H1 (cell line): ENCODE data around the gene SCG5. TPM values are rescaled to one million over a fixed set of nuclear protein-coding genes. Genes with fewer than 3 reads are reported as not detected.

Experiments
- CTCF ChIA-PET: fragments of 300-600 bp; sonication (Branson Sonifier 250); formaldehyde crosslinking; loops from one replicate; lab custom pipeline; 2021; ENCODE audit not compliant: partially characterized antibody; lab: Charles Lee
- POLR2A ChIA-PET: fragments of 300-600 bp; sonication (Branson Sonifier 250); formaldehyde crosslinking; loops from one replicate; lab custom pipeline; 2021; ENCODE audit warnings: inconsistent platforms; ENCODE audit not compliant: partially characterized antibody; lab: Charles Lee
- DNase-seq, 2 experiments: peaks; one replicate each; pipeline versions ENCODE4 v3.0.0 to v3.0.0-alpha.2; 2010 to 2022; ENCODE audit warnings: low spot score in 2 of 2, low read depth in 1 of 2, mixed read lengths in 1 of 2
- FAIRE-seq: peaks from 2 replicates; lab custom pipeline; 2011; peaks lifted over from hg19 to GRCh38; lab: Jason Lieb, UNC
- H2AFZ ChIP-seq: 2 replicates; pipeline ENCODE4 v1.8.1; 2012; ENCODE audit warnings: low read length, inconsistent platforms
- H2AK5ac ChIP-seq: 2 replicates; pipeline ENCODE4 v1.6.1; 2013; ENCODE audit warnings: low read depth, low read length
- H2BK120ac ChIP-seq: replicated peaks from 2 replicates; pipeline ENCODE3; 2013; ENCODE audit warnings: low read depth, low read length, inconsistent platforms
- H2BK12ac ChIP-seq: 2 replicates; pipeline ENCODE4 v1.6.1; 2013; ENCODE audit warnings: low read depth, low read length
- H2BK15ac ChIP-seq: 2 replicates; pipeline ENCODE4 v1.6.1; 2013; ENCODE audit warnings: low read length
- H2BK20ac ChIP-seq: 2 replicates; pipeline ENCODE4 v1.6.1; 2013; ENCODE audit warnings: low read length
- H2BK5ac ChIP-seq: 2 replicates; pipeline ENCODE4 v1.6.1; 2013; ENCODE audit warnings: low read depth, low read length
- H3K14ac ChIP-seq: 2 replicates; pipeline ENCODE4 v1.6.1; 2013; ENCODE audit warnings: inconsistent platforms; ENCODE audit not compliant: insufficient read length
- H3K18ac ChIP-seq: 2 replicates; pipeline ENCODE4 v1.6.1; 2013; ENCODE audit warnings: low read length; ENCODE audit errors: extremely low read depth
- H3K23ac ChIP-seq: 2 replicates; pipeline ENCODE4 v1.6.1; 2013; ENCODE audit warnings: inconsistent platforms; ENCODE audit not compliant: insufficient read length
- H3K23me2 ChIP-seq: 2 replicates; pipeline ENCODE4 v1.6.1; 2013; ENCODE audit warnings: low read depth, low read length
- H3K27ac ChIP-seq: 2 replicates; pipeline ENCODE4 v1.6.1; 2011; ENCODE audit warnings: low read depth, low read length, inconsistent platforms
- H3K27me3 ChIP-seq, 4 experiments: replicated peaks in 1 of 4; 1 replicate in 1 of 4; 2 replicates in 3 of 4; pipeline versions ENCODE4 v1.6.1 to v1.8.1; 2011 to 2013; ENCODE audit warnings: low read length in 3 of 4, mild to moderate bottlenecking in 3 of 4, inconsistent platforms in 2 of 4, mixed read lengths in 2 of 4, moderate library complexity in 1 of 4; ENCODE audit not compliant: control insufficient read depth in 3 of 4, insufficient read depth in 3 of 4; ENCODE audit errors: extremely low read depth in 1 of 4
- H3K36me3 ChIP-seq, 4 experiments: 2 replicates each; pipeline versions ENCODE4 v1.6.1 to v1.8.1; 2011 to 2013; ENCODE audit warnings: mild to moderate bottlenecking in 4 of 4, low read length in 3 of 4, moderate library complexity in 2 of 4, control low read depth in 1 of 4, inconsistent platforms in 1 of 4; ENCODE audit not compliant: insufficient read depth in 4 of 4, control insufficient read depth in 2 of 4
- H3K4ac ChIP-seq: replicated peaks from 2 replicates; pipeline ENCODE3; 2013; ENCODE audit warnings: low read length, low read depth, mixed read lengths, inconsistent platforms; ENCODE audit not compliant: insufficient read length
- H3K4me1 ChIP-seq, 4 experiments: replicated peaks in 1 of 4; 1 replicate in 1 of 4; 2 replicates in 3 of 4; pipeline versions ENCODE4 v1.6.1 to v1.8.1; 2011 to 2013; ENCODE audit warnings: low read length in 3 of 4, inconsistent platforms in 2 of 4, mixed read lengths in 1 of 4; ENCODE audit not compliant: insufficient read depth in 4 of 4, control insufficient read depth in 3 of 4
- H3K4me2 ChIP-seq, 2 experiments: 2 replicates each; pipeline versions ENCODE4 v1.6.1 to v1.8.1; 2011 to 2013; ENCODE audit warnings: low read depth in 2 of 2, low read length in 2 of 2, control low read depth in 1 of 2, inconsistent platforms in 1 of 2, mild to moderate bottlenecking in 1 of 2; ENCODE audit not compliant: insufficient read depth in 1 of 2
- H3K4me3 ChIP-seq, 4 experiments: fragments of 200-600, 300-600 bp in 1 of 4; sonication (generic), shearing (Covaris generic), sonication (Bioruptor Twin) in 1 of 4; 2 replicates each; pipeline versions ENCODE4 v1.5.1 to v1.8.1; 2011 to 2016; ENCODE audit warnings: low read length in 4 of 4, low read depth in 3 of 4, control low read depth in 2 of 4, inconsistent platforms in 2 of 4, mild to moderate bottlenecking in 2 of 4, mixed read lengths in 1 of 4, moderate library complexity in 1 of 4; ENCODE audit not compliant: insufficient read depth in 2 of 4; ENCODE audit errors: extremely low read depth in 1 of 4
- H3K56ac ChIP-seq: replicated peaks from 2 replicates; pipeline ENCODE3; 2013; ENCODE audit warnings: low read depth, mild to moderate bottlenecking, mixed read lengths, low read length, inconsistent platforms; ENCODE audit not compliant: insufficient read length
- H3K79me1 ChIP-seq: 2 replicates; pipeline ENCODE4 v1.6.1; 2013; ENCODE audit warnings: low read depth, low read length, control low read depth
- H3K79me2 ChIP-seq, 2 experiments: 2 replicates each; pipeline versions ENCODE4 v1.6.1 to v1.8.1; 2012 to 2013; ENCODE audit warnings: low read length in 2 of 2, mild to moderate bottlenecking in 2 of 2, inconsistent platforms in 1 of 2; ENCODE audit not compliant: insufficient read depth in 2 of 2, control insufficient read depth in 1 of 2
- H3K9ac ChIP-seq, 4 experiments: replicated peaks in 1 of 4; 1 replicate in 1 of 4; 2 replicates in 3 of 4; pipeline versions ENCODE4 v1.6.1 to v1.8.1; 2011 to 2013; ENCODE audit warnings: low read depth in 3 of 4, low read length in 3 of 4, control low read depth in 2 of 4, mild to moderate bottlenecking in 2 of 4, moderate library complexity in 2 of 4, inconsistent platforms in 1 of 4; ENCODE audit errors: extremely low read depth in 1 of 4
- H3K9me3 ChIP-seq, 2 experiments: 2 replicates each; pipeline versions ENCODE4 v1.6.1 to v1.8.1; 2012 to 2013; ENCODE audit warnings: mild to moderate bottlenecking in 2 of 2, moderate library complexity in 2 of 2, control low read depth in 1 of 2, inconsistent platforms in 1 of 2, low read depth in 1 of 2, low read length in 1 of 2, mixed read lengths in 1 of 2; ENCODE audit not compliant: insufficient read depth in 2 of 2
- H4K20me1 ChIP-seq, 2 experiments: replicated peaks in 1 of 2; 2 replicates each; pipeline versions ENCODE3 to v1.8.1; 2011 to 2013; ENCODE audit warnings: inconsistent platforms in 2 of 2, low read length in 2 of 2, mild to moderate bottlenecking in 1 of 2; ENCODE audit not compliant: insufficient read depth in 2 of 2, control insufficient read depth in 1 of 2
- H4K5ac ChIP-seq: 2 replicates; pipeline ENCODE4 v1.6.1; 2013; ENCODE audit warnings: low read length, low read depth, mixed read lengths, inconsistent platforms; ENCODE audit not compliant: insufficient read length
- H4K8ac ChIP-seq: 2 replicates; pipeline ENCODE4 v1.8.0; 2013; ENCODE audit warnings: mild to moderate bottlenecking, moderate library complexity, low read length, inconsistent platforms; ENCODE audit not compliant: insufficient read depth; ENCODE audit errors: extremely low read depth
- H4K91ac ChIP-seq: replicated peaks from 2 replicates; pipeline ENCODE3; 2013; ENCODE audit warnings: low read length, mixed read lengths, inconsistent platforms; ENCODE audit not compliant: insufficient read length
- BCL11A ChIP-seq, 2 experiments: IDR thresholded peaks; one replicate each; pipeline ENCODE4 v1.6.1; 2011; ENCODE audit warnings: low read depth in 2 of 2, low read length in 2 of 2, mild to moderate bottlenecking in 2 of 2
- CREB1 ChIP-seq: IDR thresholded peaks from 2 replicates; pipeline ENCODE4 v1.6.1; 2012; ENCODE audit warnings: inconsistent platforms
- CTBP2 ChIP-seq: IDR thresholded peaks from 2 replicates; pipeline ENCODE4 v1.7.0; 2011; ENCODE audit warnings: borderline replicate concordance, mild to moderate bottlenecking, moderate library complexity, mixed read lengths, low read length; ENCODE audit not compliant: insufficient read depth, insufficient read length
- EGR1 ChIP-seq: IDR thresholded peaks from 2 replicates; pipeline ENCODE4 v1.6.1; 2011; ENCODE audit warnings: low read depth, low read length, borderline replicate concordance
- GTF2F1 ChIP-seq: IDR thresholded peaks from 2 replicates; pipeline ENCODE4 v1.6.1; 2012; ENCODE audit warnings: low read depth, low read length, improper control_type of control experiment, borderline replicate concordance
- KDM5A ChIP-seq: fragments of 200-600 bp; IDR thresholded peaks from 2 replicates; pipeline ENCODE4 v1.7.1; 2012; ENCODE audit warnings: mild to moderate bottlenecking, low read length, inconsistent platforms, mixed read lengths
- POU5F1 ChIP-seq: IDR thresholded peaks from 2 replicates; pipeline ENCODE4 v1.6.1; 2011; ENCODE audit warnings: low read depth, mild to moderate bottlenecking, low read length, moderate library complexity
- RAD21 ChIP-seq, 2 experiments: IDR thresholded peaks in 1 of 2; conservative IDR thresholded peaks in 1 of 2; 2 replicates each; pipeline ENCODE4 v1.6.1; 2011; ENCODE audit warnings: low read depth in 2 of 2, low read length in 2 of 2, improper control_type of control experiment in 1 of 2, inconsistent platforms in 1 of 2, mild to moderate bottlenecking in 1 of 2, moderate library complexity in 1 of 2
- RXRA ChIP-seq: IDR thresholded peaks from 2 replicates; pipeline ENCODE4 v1.6.1; 2011; ENCODE audit warnings: low read depth, mild to moderate bottlenecking, low read length, moderate library complexity; ENCODE audit not compliant: insufficient read depth
- SP4 ChIP-seq: IDR thresholded peaks from 2 replicates; pipeline ENCODE4 v1.6.1; 2012; ENCODE audit warnings: low read length, inconsistent platforms
- SRF ChIP-seq: IDR thresholded peaks from 2 replicates; pipeline ENCODE4 v1.6.1; 2011; ENCODE audit warnings: mild to moderate bottlenecking, low read depth, low read length, moderate library complexity
- TAF1 ChIP-seq: IDR thresholded peaks from 2 replicates; pipeline ENCODE4 v1.6.1; 2011; ENCODE audit warnings: mild to moderate bottlenecking, low read depth, low read length
- TAF7 ChIP-seq: optimal IDR thresholded peaks from 2 replicates; pipeline ENCODE3; 2011; ENCODE audit warnings: low read depth, mild to moderate bottlenecking, inconsistent platforms, low read length, moderate library complexity, borderline replicate concordance
- ZNF274 ChIP-seq: IDR thresholded peaks from 2 replicates; pipeline ENCODE4 v1.7.0; 2012; ENCODE audit warnings: low read length, borderline replicate concordance; ENCODE audit errors: extremely low read depth
- WGBS, 2 experiments: shearing (Covaris generic) in 1 of 2; methylation state at CpG; one replicate each; pipeline versions ENCODE4 v1.1.6 to v1.1.7; 2013 to 2015; ENCODE audit warnings: low lambda C conversion rate in 2 of 2, mixed read lengths in 2 of 2, inconsistent platforms in 1 of 2, low coverage in 1 of 2, missing lambda C conversion rate in 1 of 2; ENCODE audit not compliant: insufficient replicate concordance in 2 of 2, insufficient coverage in 1 of 2, insufficient read length in 1 of 2; ENCODE audit errors: extremely low coverage in 1 of 2, missing lambda C conversion rate in 1 of 2; 5-methylcytosine and 5-hydroxymethylcytosine counted together
- polyA plus RNA-seq, 7 experiments: library from polyadenylated mRNA; depleted of rRNA in 3 of 7; stranded (reverse) in 5 of 7; unstranded in 2 of 7; fragments of >200 nt in 5 of 7; fragments of 200-250 nt in 2 of 7; gene quantifications; 1 replicate in 5 of 7; 2 replicates in 1 of 7; 4 replicates in 1 of 7; pipeline versions ENCODE4 v1.2.1 to v1.2.3, GENCODE V29; 2011 to 2013; ENCODE audit warnings: missing spikeins in 2 of 7, mixed read lengths in 2 of 7
- total RNA-seq: library from RNA; stranded (reverse); fragmentation: NEBNext Ultra II Directional; extraction: Animal tissue kit (Norgen Biotek cat#: 25700); gene quantifications from 2 replicates; pipeline ENCODE4 v1.2.1, GENCODE V29; 2021

SCG5 gene
- total and polyA plus RNA-seq, 2 of the 8 experiments (the other 6 are each of a cell fraction or from before 2014, with no cell fraction given), result 18.7 to 19.9 TPM

DNA sequence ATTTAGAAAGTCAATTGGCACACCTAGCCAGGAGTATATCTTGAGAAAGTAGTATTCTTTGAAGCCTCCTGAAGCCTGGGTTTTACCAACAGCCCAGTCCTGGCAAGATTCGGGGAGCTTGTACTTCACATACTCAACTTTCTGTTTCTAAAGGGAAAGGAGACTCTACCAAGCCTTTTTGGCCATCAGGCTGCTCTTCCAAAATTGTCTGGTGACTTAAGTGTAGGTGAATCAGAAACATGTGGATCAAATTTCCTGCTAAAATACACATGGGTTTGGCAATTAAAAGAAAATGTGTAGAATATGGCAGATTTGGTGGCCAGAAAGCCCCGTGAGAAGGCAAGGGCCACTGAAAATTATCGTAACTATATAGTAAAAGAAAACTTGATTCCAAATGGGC is 60.4 kb downstream of the SCG5 start:
- no peak overlapping the region for H2BK15ac ChIP-seq
- H3K27ac ChIP-seq, result no peak overlapping the region
- H3K4me2 ChIP-seq, result no peak overlapping the region
- ChIA-PET CTCF (interaction anchor here (1.4 kb wide), 2 partner anchors 22 to 39 kb away, joined by 3 to 5 read pairs; no protein-coding TSS in a partner anchor), POLR2A (no interaction called here)
- no peak overlapping the region for H4K91ac ChIP-seq
- H3K9me3 ChIP-seq, result no peaks in the 10 kb centered on the region
- no peak overlapping the region for H3K14ac ChIP-seq
- H3K23ac ChIP-seq, result no peak overlapping the region
- no peaks in the 10 kb centered on the region for H3K79me2 ChIP-seq
- no peaks in the 10 kb centered on the region for H3K27me3 ChIP-seq
- no peak overlapping the region for H2AFZ ChIP-seq
- H3K23me2 ChIP-seq, result no peaks in the 10 kb centered on the region
- no peak overlapping the region for H3K4ac ChIP-seq
- no peak overlapping the region for H2BK120ac ChIP-seq
- no peak overlapping the region for H3K56ac ChIP-seq
- H3K4me3 ChIP-seq, result no peak overlapping the region
- H2BK5ac ChIP-seq, result no peak overlapping the region
- no peak overlapping the region for H2BK12ac ChIP-seq
- no peak overlapping the region for H4K5ac ChIP-seq
- no peaks in the 10 kb centered on the region; a peak in 1 of 7 replicates for H3K4me1 ChIP-seq
- H3K9ac ChIP-seq, result no peak overlapping the region
- DNase-seq, result no peak
- no peak for FAIRE-seq
- H4K8ac ChIP-seq, result no peak overlapping the region
- H2AK5ac ChIP-seq, result no peak overlapping the region
- 59% methylated on average over 3 of the region's 3 CpGs; no CpG with 5 or more reads in 1 of the 2 experiments for WGBS, 2 experiments
- H3K36me3 ChIP-seq, result no peaks in the 10 kb centered on the region
- no peaks in the 10 kb centered on the region for H3K79me1 ChIP-seq
- H4K20me1 ChIP-seq, result no peaks in the 10 kb centered on the region
- H3K18ac ChIP-seq, result no peak overlapping the region
- no peak overlapping the region for H2BK20ac ChIP-seq
- no peak for TF ChIP-seq SRF
- no peak for TF ChIP-seq RAD21 (IDR thresholded peaks at IDR 0.05 in 1 of 2, conservative IDR thresholded peaks at IDR 0.05 in 1 of 2; ENCODE audit: low read depth in 2 of 2, low read length in 2 of 2)
- no peak for TF ChIP-seq TAF7
- TF ChIP-seq CTBP2, result no peak
- TF ChIP-seq SP4, result no peak
- TF ChIP-seq ZNF274, result no peak
- TF ChIP-seq RXRA, result no peak
- no peak for TF ChIP-seq BCL11A (IDR thresholded peaks at IDR 0.05; ENCODE audit: low read depth in 2 of 2, low read length in 2 of 2)
- no peak for TF ChIP-seq POU5F1
- TF ChIP-seq EGR1, result no peak
- no peak for TF ChIP-seq KDM5A
- no peak for TF ChIP-seq TAF1
- TF ChIP-seq CREB1, result no peak
- TF ChIP-seq GTF2F1, result no peak
